Neural cell (in vitro differentiated cells): ENCODE data around the gene SKIC3. TPM values are rescaled to one million over a fixed set of nuclear protein-coding genes. Genes with fewer than 3 reads are reported as not detected.

Experiments
- H2AFZ ChIP-seq: fragments of 200-600, 300-800 bp; sonication (generic), shearing (Covaris generic); 2 replicates; pipeline ENCODE4 v1.6.0; 2014; ENCODE audit warnings: low read depth, mild to moderate bottlenecking, antibody characterized with exemption, low read length, moderate library complexity
- H3F3A ChIP-seq: fragments of 200-600 bp; shearing (Covaris generic); 2 replicates; pipeline ENCODE4 v1.6.1; 2016; ENCODE audit warnings: mild to moderate bottlenecking, moderate library complexity, mixed read lengths, antibody characterized with exemption, low read length; ENCODE audit not compliant: insufficient read depth, poor library complexity, severe bottlenecking
- H3K27ac ChIP-seq: fragments of 200-600, 300-800 bp; sonication (generic), shearing (Covaris generic); 2 replicates; pipeline ENCODE4 v1.5.1; 2014; ENCODE audit warnings: mild to moderate bottlenecking, low read length, moderate library complexity
- H3K27me3 ChIP-seq: fragments of 300-800, 200-600 bp; sonication (generic), shearing (Covaris generic); 2 replicates; pipeline ENCODE4 v1.6.0; 2014; ENCODE audit warnings: mild to moderate bottlenecking, low read depth, low read length, moderate library complexity; ENCODE audit not compliant: insufficient read depth
- H3K36me3 ChIP-seq: fragments of 300-800, 200-600 bp; sonication (generic), shearing (Covaris generic); 2 replicates; pipeline ENCODE4 v1.5.1; 2014; ENCODE audit warnings: mild to moderate bottlenecking, antibody characterized with exemption, low read length, moderate library complexity; ENCODE audit not compliant: insufficient read depth
- H3K4me2 ChIP-seq: fragments of 300-800, 200-600 bp; sonication (generic), shearing (Covaris generic); 2 replicates; pipeline ENCODE4 v1.6.0; 2014; ENCODE audit warnings: mild to moderate bottlenecking, low read length
- H3K4me3 ChIP-seq: fragments of 300-800, 200-600 bp; sonication (generic), shearing (Covaris generic); 2 replicates; pipeline ENCODE4 v1.5.1; 2014; ENCODE audit warnings: mild to moderate bottlenecking, low read length, moderate library complexity
- H3K79me2 ChIP-seq: fragments of 200-600 bp; shearing (Covaris generic); replicated peaks from 2 replicates; pipeline ENCODE4 v1.6.0; 2014; ENCODE audit warnings: mild to moderate bottlenecking, low read length, moderate library complexity; ENCODE audit not compliant: insufficient read depth
- H3K9ac ChIP-seq: fragments of 300-800, 200-600 bp; sonication (generic), shearing (Covaris generic); 2 replicates; pipeline ENCODE4 v1.6.1; 2016; ENCODE audit warnings: mild to moderate bottlenecking, low read length, mixed read lengths
- H3K9me2 ChIP-seq: fragments of 200-600 bp; shearing (Covaris generic); 2 replicates; pipeline ENCODE4 v1.6.1; 2016; ENCODE audit warnings: mild to moderate bottlenecking, low read length, mixed read lengths; ENCODE audit not compliant: insufficient read depth
- H3K9me3 ChIP-seq: fragments of 200-600, 300-800 bp; sonication (generic), shearing (Covaris generic); 2 replicates; pipeline ENCODE4 v1.6.1; 2016; ENCODE audit warnings: mild to moderate bottlenecking, mixed run types, low read length, moderate library complexity, mixed read lengths
- H4K20me1 ChIP-seq: fragments of 200-600 bp; shearing (Covaris generic); 2 replicates; pipeline ENCODE4 v1.6.1; 2016; ENCODE audit warnings: mild to moderate bottlenecking, mixed run types; ENCODE audit not compliant: insufficient read depth
- CTCF ChIP-seq: fragments of 450-650 bp; IDR thresholded peaks from 2 replicates; pipeline ENCODE4 v1.5.1; 2014; ENCODE audit warnings: antibody characterized with exemption, mild to moderate bottlenecking, moderate library complexity; ENCODE audit not compliant: poor library complexity, severe bottlenecking
- EP300 ChIP-seq: fragments of 450-650 bp; conservative IDR thresholded peaks from 2 replicates; pipeline ENCODE4 v1.6.1; 2014; ENCODE audit warnings: antibody characterized with exemption, mild to moderate bottlenecking, moderate library complexity; ENCODE audit not compliant: poor library complexity, severe bottlenecking
- EZH2 ChIP-seq: fragments of 200-600, 300-800 bp; shearing (Covaris generic), sonication (generic); IDR thresholded peaks from 2 replicates; pipeline ENCODE4 v1.6.1; 2014; ENCODE audit warnings: antibody characterized with exemption, low read length, borderline replicate concordance, mild to moderate bottlenecking; ENCODE audit not compliant: insufficient read depth, poor library complexity, severe bottlenecking
- MXI1 ChIP-seq: fragments of 450-650 bp; conservative IDR thresholded peaks from 2 replicates; pipeline ENCODE4 v1.6.1; 2014; ENCODE audit warnings: antibody characterized with exemption, mild to moderate bottlenecking; ENCODE audit not compliant: poor library complexity, severe bottlenecking
- POLR2AphosphoS5 ChIP-seq: IDR thresholded peaks from 2 replicates; pipeline ENCODE4 v1.6.1; 2012
- RAD21 ChIP-seq: fragments of 450-650 bp; conservative IDR thresholded peaks from 2 replicates; pipeline ENCODE4 v1.6.1; 2014; ENCODE audit warnings: antibody characterized with exemption, mild to moderate bottlenecking, moderate library complexity
- REST ChIP-seq: IDR thresholded peaks from 2 replicates; pipeline ENCODE4 v1.6.1; 2012; ENCODE audit warnings: borderline replicate concordance
- SMC3 ChIP-seq: fragments of 450-650 bp; conservative IDR thresholded peaks from 2 replicates; pipeline ENCODE4 v1.6.1; 2014; ENCODE audit warnings: antibody characterized with exemption, mild to moderate bottlenecking, moderate library complexity; ENCODE audit not compliant: poor library complexity
- TAF1 ChIP-seq: IDR thresholded peaks from 2 replicates; pipeline ENCODE4 v1.6.1; 2012; ENCODE audit warnings: low read depth
- polyA plus RNA-seq: library from polyadenylated mRNA; depleted of rRNA; stranded (reverse); fragments of >200 nt; gene quantifications from 2 replicates; pipeline ENCODE4 v1.2.3, GENCODE V29; 2014

The SKIC3 gene
- polyA plus RNA-seq, 1 donor from 2014 or later = 145 TPM

- H2AFZ ChIP-seq = no peak overlapping the region
Observed at GRCh38 chr5:95524423-95524822, 30.4 kb downstream of the SKIC3 start.

GRCh38 chr5:95520206-95520605 lies 34.6 kb downstream of the SKIC3 start:
- Histone ChIP-seq H3K27ac (no peak overlapping the region), H3K4me2 (no peak overlapping the region), H3F3A (no peaks in the 10 kb centered on the region), H3K36me3 (peaks cover 8% of the 10 kb centered on the region), H3K9ac (no peak overlapping the region), H4K20me1 (no peaks in the 10 kb centered on the region), H3K9me3 (no peaks in the 10 kb centered on the region), H3K79me2 (no peaks in the 10 kb centered on the region), H3K27me3 (no peaks in the 10 kb centered on the region), H3K9me2 (no peaks in the 10 kb centered on the region), H2AFZ (no peak overlapping the region), H3K4me3 (no peak overlapping the region)
- TF ChIP-seq SMC3 (no peak), POLR2AphosphoS5 (no peak), TAF1 (no peak), CTCF (no peak), RAD21 (no peak), MXI1 (no peak), EZH2 (no peak), EP300 (no peak)

More at GRCh38 chr5:95524423-95524822, 30.4 kb downstream of the SKIC3 start:
- H3K27me3 ChIP-seq = no peaks in the 10 kb centered on the region
- no peaks in the 10 kb centered on the region for H3K9me3 ChIP-seq
- H3K79me2 ChIP-seq = no peaks in the 10 kb centered on the region
- no peak overlapping the region for H3K4me2 ChIP-seq
- no peak overlapping the region for H3K4me3 ChIP-seq
- no peaks in the 10 kb centered on the region for H3F3A ChIP-seq
- H3K36me3 ChIP-seq = peaks cover 4% of the 10 kb centered on the region
- H4K20me1 ChIP-seq = no peaks in the 10 kb centered on the region
- TF ChIP-seq REST (no peak), TAF1 (no peak), EP300 (no peak), EZH2 (no peak), CTCF (no peak), POLR2AphosphoS5 (no peak), MXI1 (no peak), SMC3 (no peak), RAD21 (no peak)
- H3K27ac ChIP-seq = no peak overlapping the region
- no peaks in the 10 kb centered on the region for H3K9me2 ChIP-seq
- no peak overlapping the region for H3K9ac ChIP-seq
